Suprapubic skin (tissue), 4 donors: ENCODE results near the gene MRPL4.

Experiments
- EP300 ChIP-seq: sonication (generic); formaldehyde crosslinking; IDR thresholded peaks from one replicate; pipeline ENCODE4 v1.6.1; 2017; ENCODE audit warnings: antibody characterized with exemption
- POLR2A ChIP-seq, 2 donors: fragments of 450-650 bp; IDR thresholded peaks; one replicate each; pipeline ENCODE4 v1.6.1; 2017; ENCODE audit warnings: antibody characterized with exemption in 2 of 2, mild to moderate bottlenecking in 2 of 2, moderate library complexity in 2 of 2
- POLR2AphosphoS5 ChIP-seq, 3 donors: sonication (generic); formaldehyde crosslinking; IDR thresholded peaks; one replicate each; pipeline ENCODE4 v1.6.1; 2017; ENCODE audit warnings: antibody characterized with exemption in 3 of 3
- TF ChIP-seq, protein P1 (sequence below), 2 donors: fragments of 200-600 bp in 1 of 2; fragments of 450-650 bp in 1 of 2; sonication (generic) in 1 of 2; IDR thresholded peaks; one replicate each; pipeline ENCODE4 v1.5.1; 2016 to 2019; ENCODE audit warnings: antibody characterized with exemption in 2 of 2, mild to moderate bottlenecking in 1 of 2, moderate library complexity in 1 of 2

- TF ChIP-seq, protein P1, sequence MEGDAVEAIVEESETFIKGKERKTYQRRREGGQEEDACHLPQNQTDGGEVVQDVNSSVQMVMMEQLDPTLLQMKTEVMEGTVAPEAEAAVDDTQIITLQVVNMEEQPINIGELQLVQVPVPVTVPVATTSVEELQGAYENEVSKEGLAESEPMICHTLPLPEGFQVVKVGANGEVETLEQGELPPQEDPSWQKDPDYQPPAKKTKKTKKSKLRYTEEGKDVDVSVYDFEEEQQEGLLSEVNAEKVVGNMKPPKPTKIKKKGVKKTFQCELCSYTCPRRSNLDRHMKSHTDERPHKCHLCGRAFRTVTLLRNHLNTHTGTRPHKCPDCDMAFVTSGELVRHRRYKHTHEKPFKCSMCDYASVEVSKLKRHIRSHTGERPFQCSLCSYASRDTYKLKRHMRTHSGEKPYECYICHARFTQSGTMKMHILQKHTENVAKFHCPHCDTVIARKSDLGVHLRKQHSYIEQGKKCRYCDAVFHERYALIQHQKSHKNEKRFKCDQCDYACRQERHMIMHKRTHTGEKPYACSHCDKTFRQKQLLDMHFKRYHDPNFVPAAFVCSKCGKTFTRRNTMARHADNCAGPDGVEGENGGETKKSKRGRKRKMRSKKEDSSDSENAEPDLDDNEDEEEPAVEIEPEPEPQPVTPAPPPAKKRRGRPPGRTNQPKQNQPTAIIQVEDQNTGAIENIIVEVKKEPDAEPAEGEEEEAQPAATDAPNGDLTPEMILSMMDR (IDR thresholded peaks at IDR 0.05) = no peak
- no peak for TF ChIP-seq POLR2A (IDR thresholded peaks at IDR 0.05)
- no peak for TF ChIP-seq POLR2AphosphoS5 (IDR thresholded peaks at IDR 0.05)
- TF ChIP-seq EP300 = no peak
Observed at GRCh38 chr19:10246511-10246910, 5.5 kb upstream of the MRPL4 start.
